IPS-15b (cell line): ENCODE results near the gene KCNH2.

ENCODE experiments used
- H3K27me3 ChIP-seq: one replicate; pipeline ENCODE4 v1.6.1; 2013; ENCODE audit warnings: low read length; ENCODE audit not compliant: control insufficient read depth, insufficient read depth
- H3K36me3 ChIP-seq: one replicate; pipeline ENCODE4 v1.6.1; 2013; ENCODE audit warnings: low read length; ENCODE audit not compliant: control insufficient read depth, insufficient read depth
- H3K4me1 ChIP-seq: one replicate; pipeline ENCODE4 v1.6.1; 2013; ENCODE audit warnings: mild to moderate bottlenecking, low read length; ENCODE audit not compliant: control insufficient read depth, insufficient read depth
- H3K4me3 ChIP-seq: one replicate; pipeline ENCODE4 v1.5.1; 2013; ENCODE audit warnings: low read depth, low read length
- H3K9ac ChIP-seq: one replicate; pipeline ENCODE4 v1.6.1; 2013; ENCODE audit warnings: low read depth, mild to moderate bottlenecking, low read length
- H3K9me3 ChIP-seq: one replicate; pipeline ENCODE4 v1.6.1; 2013; ENCODE audit warnings: mild to moderate bottlenecking, low read length; ENCODE audit not compliant: control insufficient read depth, insufficient read depth

Gene KCNH2

DNA sequence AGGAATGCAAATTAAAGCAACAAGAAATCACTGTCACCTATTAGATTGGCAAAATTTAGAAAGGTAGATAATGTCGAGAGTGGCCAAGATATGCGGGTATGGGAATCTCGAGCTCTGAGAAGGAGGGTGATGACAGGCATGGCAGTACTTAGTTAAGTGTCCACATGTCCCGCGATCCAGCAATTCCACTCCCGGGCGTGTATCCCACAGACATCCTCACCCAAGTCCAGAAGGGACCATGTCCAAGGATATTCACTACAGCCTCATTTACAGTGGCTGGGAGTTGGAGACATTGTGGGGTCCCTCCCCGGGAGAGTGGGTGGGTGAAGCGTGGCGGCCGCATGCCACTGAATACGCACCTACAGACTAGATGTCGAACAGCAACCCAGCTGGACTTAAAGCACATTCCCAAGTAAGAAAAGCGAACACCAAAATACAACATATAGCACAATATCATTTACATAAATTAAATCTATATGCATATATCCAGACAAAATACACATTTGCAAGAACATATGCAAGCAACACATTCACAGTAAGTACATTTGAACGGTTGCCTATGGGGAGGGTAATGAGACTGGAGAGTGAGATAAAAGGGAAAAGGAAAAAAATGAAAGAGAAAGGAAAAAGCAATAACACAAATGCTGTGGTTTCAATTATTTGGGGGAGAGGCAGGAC is 9.9 kb downstream of the KCNH2 start:
- Histone ChIP-seq H3K36me3 (peaks cover 3% of the 10 kb centered on the region), H3K27me3 (peaks cover 5% of the 10 kb centered on the region), H3K4me1 (peaks cover 6% of the 10 kb centered on the region), H3K4me3 (no peak overlapping the region), H3K9ac (no peak overlapping the region), H3K9me3 (no peaks in the 10 kb centered on the region)

DNA sequence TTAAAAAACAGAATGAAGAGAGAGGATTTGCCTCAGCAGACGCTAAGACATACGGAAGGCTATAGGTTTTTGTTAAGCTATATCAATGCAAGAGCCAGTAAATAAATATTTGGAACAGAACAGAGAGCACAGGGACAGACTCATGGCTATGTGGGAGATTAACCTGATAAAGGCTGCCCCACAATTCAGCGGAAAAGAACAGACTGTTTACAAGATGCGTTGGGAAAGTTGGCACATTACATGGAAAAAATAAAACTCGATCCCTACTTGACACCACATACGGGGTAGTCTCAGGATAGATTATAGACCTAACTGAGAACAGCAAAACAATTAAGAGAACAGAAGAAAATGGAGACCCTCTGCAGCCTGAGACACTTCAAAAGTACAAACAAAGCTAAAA is 10.8 kb downstream of the KCNH2 start:
- H3K4me3 ChIP-seq, result no peak overlapping the region
- no peaks in the 10 kb centered on the region for H3K27me3 ChIP-seq
- H3K36me3 ChIP-seq, result no peaks in the 10 kb centered on the region
- H3K4me1 ChIP-seq, result peaks cover 9% of the 10 kb centered on the region
- no peaks in the 10 kb centered on the region for H3K9me3 ChIP-seq
- H3K9ac ChIP-seq, result no peak overlapping the region

DNA sequence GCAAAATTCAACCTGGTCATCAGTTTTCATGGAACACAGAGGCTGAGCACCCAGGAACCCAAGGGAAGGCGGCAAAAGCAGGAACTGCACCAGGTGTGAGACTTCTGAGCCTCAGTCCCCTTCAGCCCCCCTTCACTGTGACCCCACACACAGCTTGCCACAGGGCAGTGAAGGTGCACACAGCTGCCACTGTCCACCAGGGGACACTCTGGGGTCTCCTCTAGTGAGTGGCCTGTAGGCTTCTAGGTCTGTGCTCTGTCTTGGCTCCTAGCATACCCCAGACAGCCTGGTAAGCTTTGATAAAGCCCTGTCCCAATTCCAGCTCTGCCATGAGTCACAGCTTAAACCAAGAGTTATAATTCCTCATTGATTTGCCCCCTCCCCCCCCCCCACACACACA is 12.1 kb downstream of the KCNH2 start:
- Histone ChIP-seq H3K9ac (no peak overlapping the region), H3K9me3 (no peaks in the 10 kb centered on the region), H3K27me3 (no peaks in the 10 kb centered on the region), H3K36me3 (no peaks in the 10 kb centered on the region), H3K4me3 (no peak overlapping the region), H3K4me1 (peaks cover 9% of the 10 kb centered on the region)

DNA sequence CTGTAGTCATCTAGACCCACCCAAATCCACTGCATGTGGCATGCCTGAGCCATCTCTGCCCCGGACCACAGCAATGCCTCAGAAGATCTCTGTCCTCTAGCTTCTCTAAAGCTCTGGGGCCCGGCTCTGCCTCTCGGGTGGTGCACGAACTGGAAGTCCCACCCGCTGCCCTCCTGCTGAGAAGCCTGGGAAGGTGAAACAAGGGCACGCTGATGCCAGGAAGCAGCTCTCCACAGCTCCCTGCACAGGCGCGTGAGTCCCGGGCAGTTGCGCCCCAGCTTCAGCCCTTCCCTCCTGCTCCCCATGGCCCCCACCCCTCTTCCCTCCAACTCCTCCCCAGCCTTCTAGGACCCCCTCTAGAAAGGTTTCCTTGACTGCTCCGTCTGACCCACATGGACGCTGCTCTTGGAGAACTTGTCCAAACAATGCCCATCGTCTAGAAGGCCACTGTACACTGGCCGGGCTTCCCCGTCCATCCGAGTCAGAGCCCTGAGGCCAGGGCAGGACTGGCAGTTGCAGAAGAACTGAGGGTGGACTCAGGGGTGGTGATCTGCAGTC is 12.8 kb downstream of the KCNH2 start:
- no peaks in the 10 kb centered on the region for H3K9me3 ChIP-seq
- no peak overlapping the region for H3K9ac ChIP-seq
- H3K36me3 ChIP-seq, result no peaks in the 10 kb centered on the region
- no peaks in the 10 kb centered on the region for H3K27me3 ChIP-seq
- peaks cover 9% of the 10 kb centered on the region for H3K4me1 ChIP-seq
- no peak overlapping the region for H3K4me3 ChIP-seq

GRCh38 chr7:150964593-150965111 is 13.5 kb downstream of the KCNH2 start:
- Histone ChIP-seq H3K9ac (no peak overlapping the region), H3K36me3 (no peaks in the 10 kb centered on the region), H3K9me3 (no peaks in the 10 kb centered on the region), H3K4me1 (peaks cover 9% of the 10 kb centered on the region), H3K27me3 (no peaks in the 10 kb centered on the region), H3K4me3 (no peak overlapping the region)

DNA sequence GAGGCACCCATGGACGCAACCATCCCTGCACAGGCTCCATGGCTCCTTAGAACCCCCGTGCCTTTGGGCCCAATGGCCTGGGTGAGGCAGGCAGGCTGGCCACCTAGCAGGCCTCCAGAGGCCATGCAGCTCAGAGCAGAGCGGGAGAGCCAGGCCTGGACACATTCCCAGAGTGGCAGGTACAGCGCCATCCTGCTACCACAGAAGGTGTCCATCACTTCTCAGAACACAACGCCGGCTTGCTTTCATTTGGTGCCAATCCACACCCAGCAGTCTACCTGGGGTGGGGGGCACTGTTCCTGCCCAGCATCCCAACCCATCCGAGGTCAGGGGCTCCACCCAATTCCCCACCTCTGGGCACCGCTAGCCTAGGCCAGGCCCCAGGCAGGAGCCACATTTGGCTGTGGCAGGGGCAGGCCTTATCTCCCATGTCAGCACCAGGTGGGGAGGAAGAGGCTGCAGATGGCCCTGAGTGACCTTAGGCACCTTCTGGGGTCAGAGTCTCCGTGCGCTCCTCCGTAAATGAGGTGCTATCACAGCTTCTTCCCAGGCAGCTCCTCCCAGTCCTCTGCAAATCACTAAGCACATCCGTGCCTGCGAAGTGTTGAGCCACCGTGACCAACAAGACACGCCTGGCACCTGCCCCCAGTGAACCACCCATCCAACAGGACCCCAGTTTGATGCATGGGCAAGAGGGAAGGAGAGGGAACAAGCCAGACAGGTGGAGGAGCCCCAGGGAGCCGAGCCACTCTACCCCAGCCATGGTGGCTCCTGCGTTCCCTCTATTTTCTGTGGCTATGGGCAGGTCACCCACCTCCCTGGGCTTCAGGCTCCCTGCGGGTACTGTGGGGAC is 14.2 kb downstream of the KCNH2 start:
- H3K27me3 ChIP-seq, result no peaks in the 10 kb centered on the region
- no peak overlapping the region for H3K4me3 ChIP-seq
- no peaks in the 10 kb centered on the region for H3K36me3 ChIP-seq
- H3K9ac ChIP-seq, result no peak overlapping the region
- H3K4me1 ChIP-seq, result peaks cover 4% of the 10 kb centered on the region
- H3K9me3 ChIP-seq, result no peaks in the 10 kb centered on the region

DNA sequence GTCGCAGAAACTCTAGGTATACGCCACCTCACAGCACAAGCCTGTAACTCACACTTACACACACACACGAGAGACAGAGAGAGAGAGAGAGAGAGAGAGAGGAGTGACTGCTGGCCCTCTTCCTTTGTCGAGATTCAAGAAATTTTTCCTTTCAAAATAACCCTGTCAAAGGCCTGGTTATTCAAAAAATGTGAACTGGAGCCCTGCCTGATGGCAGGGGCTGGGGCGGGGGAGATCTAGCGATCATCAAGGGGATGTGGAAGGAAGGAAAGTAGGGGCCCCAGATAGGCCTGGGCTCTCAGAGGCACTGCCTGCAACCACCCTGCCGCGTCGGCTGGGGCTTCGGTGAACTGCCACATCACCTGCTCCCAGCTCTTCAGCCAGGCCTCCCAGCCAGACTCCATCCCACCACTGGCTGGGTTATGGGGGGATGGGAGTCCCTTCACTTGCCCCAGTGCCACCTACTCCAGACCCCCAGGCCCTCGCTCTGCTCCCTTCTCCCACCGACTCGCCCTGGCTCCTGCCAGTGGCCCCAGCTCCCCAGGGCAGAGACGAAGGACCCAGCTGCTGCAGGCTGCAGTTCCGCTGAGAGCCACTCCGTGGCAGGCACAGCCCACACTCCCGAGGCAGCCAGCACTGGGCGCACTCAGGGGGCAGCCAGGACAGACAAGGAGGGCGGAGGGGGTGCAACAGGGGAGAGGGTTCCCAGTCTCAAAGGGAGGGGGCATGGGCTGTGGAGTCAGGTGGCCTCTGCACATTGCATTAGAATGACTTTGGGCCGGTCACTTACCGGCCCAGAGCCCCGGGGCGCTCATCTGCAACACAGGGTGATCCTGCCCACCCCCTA is 15.3 kb downstream of the KCNH2 start:
- Histone ChIP-seq H3K4me1 (peaks cover 4% of the 10 kb centered on the region), H3K36me3 (no peaks in the 10 kb centered on the region), H3K9ac (no peak overlapping the region), H3K27me3 (no peaks in the 10 kb centered on the region), H3K9me3 (no peaks in the 10 kb centered on the region), H3K4me3 (no peak overlapping the region)

- Histone ChIP-seq H3K9me3 (no peaks in the 10 kb centered on the region), H3K27me3 (no peaks in the 10 kb centered on the region), H3K9ac (no peak overlapping the region), H3K4me3 (no peak overlapping the region), H3K36me3 (no peaks in the 10 kb centered on the region), H3K4me1 (peaks cover 4% of the 10 kb centered on the region)
Measured at GRCh38 chr7:150962290-150962552, 15.9 kb downstream of the KCNH2 start.

DNA sequence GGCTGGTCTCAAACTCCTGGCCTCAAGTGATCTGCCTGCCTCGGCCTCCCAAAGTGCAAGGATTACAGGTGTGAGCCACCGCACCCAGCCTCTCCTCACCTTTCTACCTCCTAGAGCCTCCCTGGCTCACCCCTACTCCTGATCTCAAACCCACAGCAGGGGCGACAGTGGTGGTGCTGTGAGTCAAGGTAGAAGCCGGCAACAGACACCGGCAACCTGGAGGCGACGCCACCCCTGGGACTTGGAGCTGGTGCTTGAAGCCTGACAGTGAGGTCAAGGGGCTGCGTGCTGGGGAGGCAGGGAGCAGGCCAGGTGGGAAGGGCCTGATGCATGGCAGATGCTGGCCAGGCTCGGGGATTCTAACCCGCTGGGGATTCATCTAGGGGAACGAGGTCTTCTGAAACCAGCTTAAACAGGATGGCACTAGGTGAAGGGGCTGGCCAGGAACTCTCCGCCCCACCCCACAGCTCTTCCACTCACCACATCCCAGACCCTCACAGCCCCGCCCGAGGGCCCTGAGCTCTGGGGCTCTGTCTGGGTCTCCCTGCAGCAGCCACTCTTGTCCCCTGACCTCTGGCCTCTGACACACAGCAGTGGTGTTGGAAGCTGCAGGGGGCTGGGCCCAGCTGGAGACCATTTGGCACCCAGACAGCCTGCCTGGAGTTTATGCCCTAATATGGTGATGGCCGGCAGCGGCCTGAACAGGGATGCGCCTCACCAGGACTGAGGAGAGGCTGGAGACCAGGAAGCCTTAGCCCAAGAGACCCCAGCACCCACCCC is 16.4 kb downstream of the KCNH2 start:
- Histone ChIP-seq H3K4me1 (peaks cover 4% of the 10 kb centered on the region), H3K9me3 (no peaks in the 10 kb centered on the region)

GRCh38 chr7:150959739-150960734 is 18.1 kb downstream of the KCNH2 start:
- Histone ChIP-seq H3K9me3 (no peaks in the 10 kb centered on the region), H3K36me3 (no peaks in the 10 kb centered on the region), H3K9ac (no peak overlapping the region), H3K4me3 (no peak overlapping the region), H3K27me3 (no peaks in the 10 kb centered on the region), H3K4me1 (peaks cover 4% of the 10 kb centered on the region)

More for the DNA sequence above, 16.4 kb downstream of the KCNH2 start:
- Histone ChIP-seq H3K36me3 (no peaks in the 10 kb centered on the region), H3K27me3 (no peaks in the 10 kb centered on the region), H3K9ac (no peak overlapping the region), H3K4me3 (no peak overlapping the region)
